GM12874 (cell line): Measurements from ENCODE around the gene SRSF8.

ENCODE experiments used
- TF ChIP-seq, protein P1 (sequence below): IDR thresholded peaks from 2 replicates; pipeline ENCODE4 v1.5.1; 2011; ENCODE audit warnings: low read depth, mild to moderate bottlenecking, control low read depth, low read length, moderate library complexity; ENCODE audit not compliant: insufficient read depth

Gene SRSF8

DNA sequence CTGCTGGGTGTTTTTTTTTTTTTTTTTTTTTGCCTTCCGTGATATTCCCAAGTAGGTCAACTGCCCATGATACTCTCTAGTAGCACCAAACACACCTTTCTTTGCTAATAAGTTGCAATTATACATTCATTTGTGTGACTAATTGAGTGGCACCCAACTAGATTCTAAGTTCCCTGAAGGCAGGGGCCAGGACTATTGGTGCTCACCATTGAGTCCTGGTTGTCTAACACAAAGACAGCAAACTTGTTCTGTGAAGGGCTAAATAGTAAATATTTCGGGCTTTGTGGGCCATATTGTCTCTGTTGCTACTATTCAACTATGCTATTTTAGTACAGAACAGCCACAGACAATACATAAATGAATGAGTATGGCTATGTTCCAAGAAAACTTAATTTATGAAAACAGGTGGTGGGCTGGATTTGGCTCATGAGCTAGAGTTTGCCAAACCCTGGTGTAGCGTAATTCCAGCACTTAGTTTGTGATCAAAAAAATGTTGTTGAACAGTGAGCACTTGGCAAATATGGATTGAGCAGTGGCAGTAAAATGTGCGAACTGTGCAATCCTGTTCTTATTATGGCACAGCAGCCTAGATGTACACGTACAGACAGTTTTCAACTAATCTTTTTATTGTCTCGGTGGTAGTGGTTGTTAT is 34.3 kb downstream of the SRSF8 start:
- TF ChIP-seq, protein P1, sequence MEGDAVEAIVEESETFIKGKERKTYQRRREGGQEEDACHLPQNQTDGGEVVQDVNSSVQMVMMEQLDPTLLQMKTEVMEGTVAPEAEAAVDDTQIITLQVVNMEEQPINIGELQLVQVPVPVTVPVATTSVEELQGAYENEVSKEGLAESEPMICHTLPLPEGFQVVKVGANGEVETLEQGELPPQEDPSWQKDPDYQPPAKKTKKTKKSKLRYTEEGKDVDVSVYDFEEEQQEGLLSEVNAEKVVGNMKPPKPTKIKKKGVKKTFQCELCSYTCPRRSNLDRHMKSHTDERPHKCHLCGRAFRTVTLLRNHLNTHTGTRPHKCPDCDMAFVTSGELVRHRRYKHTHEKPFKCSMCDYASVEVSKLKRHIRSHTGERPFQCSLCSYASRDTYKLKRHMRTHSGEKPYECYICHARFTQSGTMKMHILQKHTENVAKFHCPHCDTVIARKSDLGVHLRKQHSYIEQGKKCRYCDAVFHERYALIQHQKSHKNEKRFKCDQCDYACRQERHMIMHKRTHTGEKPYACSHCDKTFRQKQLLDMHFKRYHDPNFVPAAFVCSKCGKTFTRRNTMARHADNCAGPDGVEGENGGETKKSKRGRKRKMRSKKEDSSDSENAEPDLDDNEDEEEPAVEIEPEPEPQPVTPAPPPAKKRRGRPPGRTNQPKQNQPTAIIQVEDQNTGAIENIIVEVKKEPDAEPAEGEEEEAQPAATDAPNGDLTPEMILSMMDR, result no peak

DNA sequence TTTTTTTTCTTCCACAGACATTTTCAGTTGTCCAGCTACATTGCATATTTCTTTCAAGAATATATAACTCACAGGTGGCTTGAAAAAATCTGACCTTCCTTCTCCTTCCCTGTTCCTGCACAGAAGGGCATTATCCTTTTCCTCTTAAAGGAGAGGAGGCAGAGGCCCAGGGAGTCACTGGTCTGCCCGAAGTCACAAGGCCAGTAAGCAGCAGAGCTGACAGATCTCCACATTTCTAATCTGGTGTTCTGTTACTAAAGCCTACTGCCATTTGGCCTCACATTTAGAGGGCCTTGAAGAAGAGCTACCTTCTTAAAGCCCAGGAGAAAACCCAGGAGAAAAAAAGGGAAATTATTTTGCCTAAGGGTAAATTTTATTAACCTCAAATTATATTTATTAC is 35.2 kb downstream of the SRSF8 start:
- TF ChIP-seq, protein P1, result no peak

DNA sequence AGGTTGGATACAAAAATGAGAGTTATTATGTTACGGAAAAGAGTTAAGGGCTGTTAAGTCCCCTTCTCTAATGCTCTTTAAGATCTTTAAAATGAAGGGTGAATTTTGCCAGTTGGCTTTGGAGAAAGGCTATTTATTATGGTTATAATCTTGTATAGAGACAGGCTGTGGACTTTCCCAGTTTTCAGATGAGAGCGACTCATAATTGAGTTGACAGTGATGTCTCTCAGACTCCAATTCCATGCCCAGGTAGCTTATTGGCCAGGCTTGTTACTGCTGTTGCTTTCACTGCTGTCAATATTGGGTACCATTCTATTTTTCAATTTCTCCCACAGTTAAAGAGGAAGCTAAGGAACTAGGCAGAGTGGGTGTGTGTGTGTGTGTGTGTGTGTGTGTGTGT is 36.0 kb downstream of the SRSF8 start:
- TF ChIP-seq, protein P1, result no peak

DNA sequence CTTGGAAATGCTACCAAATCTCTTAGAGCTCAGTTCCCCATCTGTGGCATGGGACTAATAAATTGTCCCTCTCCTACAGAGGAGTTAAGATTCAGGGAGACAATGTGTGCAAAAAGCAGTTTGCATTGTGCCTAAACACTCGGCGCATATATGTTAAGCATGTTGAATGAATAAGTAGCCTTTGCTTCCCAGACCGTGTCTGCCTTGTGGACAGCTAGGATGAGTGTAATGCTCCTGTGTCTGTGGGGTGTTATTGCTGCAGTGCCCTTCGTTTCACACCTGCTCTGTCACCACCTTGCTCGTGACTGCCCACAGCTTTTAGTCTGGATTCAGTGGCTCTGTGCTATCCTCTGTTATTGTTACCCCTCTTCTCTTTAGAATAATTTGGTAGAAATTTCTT is 37.0 kb downstream of the SRSF8 start:
- TF ChIP-seq, protein P1, result no peak

DNA sequence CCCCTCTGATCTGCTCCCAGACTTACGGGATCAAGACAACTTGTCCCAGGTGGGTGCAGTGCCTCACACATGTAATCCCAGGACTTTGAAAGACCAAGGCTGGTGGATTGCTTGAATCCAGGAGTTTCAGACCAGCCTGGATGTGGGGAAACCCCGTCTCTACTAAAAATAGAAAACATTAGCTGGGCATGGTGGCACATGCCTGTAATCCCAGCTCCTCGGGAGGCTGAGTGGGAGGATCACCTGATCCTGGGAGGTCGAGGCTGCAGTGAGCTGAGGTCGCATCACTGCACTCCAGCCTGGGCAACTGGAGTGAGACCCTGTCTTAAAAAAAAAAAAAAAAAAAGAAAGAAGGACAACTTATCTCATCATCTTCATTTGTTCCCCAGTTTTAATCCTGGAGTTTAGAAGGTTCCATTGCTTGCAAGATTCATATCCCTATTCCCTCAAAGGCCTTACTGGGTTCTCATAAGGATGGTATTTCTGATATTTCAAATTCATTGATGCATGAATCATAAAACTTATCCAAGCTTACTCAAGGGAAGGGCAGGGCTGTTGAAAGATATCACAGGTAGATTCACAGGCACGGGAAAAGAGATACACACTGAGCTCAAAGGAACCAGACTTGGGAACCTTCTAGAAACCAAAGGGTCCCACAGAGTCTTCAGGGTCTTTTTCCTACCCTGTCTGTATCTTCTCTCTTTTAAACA is 37.6 kb downstream of the SRSF8 start:
- TF ChIP-seq, protein P1, result no peak

DNA sequence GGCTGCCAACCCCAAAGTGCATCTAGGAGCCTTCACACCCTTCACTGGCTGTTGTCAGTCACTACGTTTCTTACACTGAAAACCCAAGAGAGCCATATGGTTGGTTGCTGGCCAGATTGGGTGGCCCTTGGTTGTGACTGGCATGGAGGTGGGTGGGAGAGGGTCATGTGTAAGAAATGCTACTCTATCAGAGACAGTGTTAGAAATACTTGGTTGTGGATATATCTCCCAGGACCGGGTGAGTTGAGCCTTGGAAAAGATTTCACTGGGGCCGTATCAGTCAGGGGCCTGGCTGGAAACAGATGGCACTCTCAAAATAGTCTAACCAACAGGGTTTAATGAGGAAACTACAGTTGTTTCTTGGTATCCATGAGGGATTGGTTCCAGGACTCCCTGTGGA is 38.1 kb downstream of the SRSF8 start:
- TF ChIP-seq, protein P1, result no peak

DNA sequence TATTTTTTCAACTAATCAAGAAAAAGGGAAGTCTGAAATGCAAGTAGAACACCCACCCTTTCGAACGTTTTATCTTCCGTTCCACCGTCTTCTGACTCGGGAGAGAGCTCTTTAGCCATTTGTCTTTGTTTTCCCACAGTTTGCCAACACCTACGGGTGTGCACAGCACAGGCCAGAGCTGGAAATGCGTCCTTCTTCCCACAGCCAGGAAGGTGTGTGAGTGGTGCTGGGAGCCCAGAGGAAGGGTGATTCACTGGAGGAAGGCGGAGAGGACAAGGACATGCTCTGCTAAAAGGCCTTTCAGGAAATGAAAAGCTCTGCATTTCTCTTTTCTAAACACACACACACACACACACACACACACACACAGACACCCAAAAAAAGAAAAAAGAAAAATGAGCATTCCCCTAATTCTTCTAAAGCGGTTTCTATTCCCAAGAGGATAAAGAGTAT is 41.5 kb downstream of the SRSF8 start:
- TF ChIP-seq, protein P1, result no peak
